Thyroid gland (tissue), 4 donors: Measurements from ENCODE around the gene BCAS3. TPM values are rescaled to one million over a fixed set of nuclear protein-coding genes. Genes with fewer than 3 reads are reported as not detected.
"Not testable (repeated sequence)": the region's sequence is repeated elsewhere in the genome, so short reads cannot be mapped to it uniquely, and the experiment has no call there.

Source experiments
- DNase-seq, 2 donors: peaks; one replicate each; pipeline ENCODE4 v3.0.0-alpha.2; 2019
- H3K27ac ChIP-seq, 3 donors: fragments of 200-600 bp; sonication (generic); 1 replicate in 2 of 3; 2 replicates in 1 of 3; pipeline ENCODE4 v1.5.1; 2016 to 2019; ENCODE audit warnings: mild to moderate bottlenecking in 1 of 3, moderate library complexity in 1 of 3
- H3K27me3 ChIP-seq: fragments of 200-600 bp; sonication (generic); one replicate; pipeline ENCODE4 v1.5.1; 2019
- H3K36me3 ChIP-seq, 2 donors: fragments of 200-600 bp; sonication (generic); one replicate each; pipeline ENCODE4 v1.5.1; 2016 to 2019
- H3K4me1 ChIP-seq, 2 donors: fragments of 200-600 bp; sonication (generic); one replicate each; pipeline ENCODE4 v1.5.1; 2017 to 2019
- H3K4me3 ChIP-seq, 3 donors: fragments of 200-600 bp; sonication (generic); replicated peaks in 1 of 3; 1 replicate in 2 of 3; 2 replicates in 1 of 3; pipeline ENCODE4 v1.5.1; 2016; ENCODE audit warnings: mild to moderate bottlenecking in 1 of 3
- H3K9me3 ChIP-seq: fragments of 200-600 bp; sonication (generic); one replicate; pipeline ENCODE4 v1.5.1; 2017
- CTCF ChIP-seq, 6 experiments: fragments of 200-600 bp in 3 of 6; fragments of 450-650 bp in 3 of 6; sonication (generic) in 3 of 6; IDR thresholded peaks; one replicate each; pipeline ENCODE4 v1.5.1; 2016 to 2019; ENCODE audit warnings: antibody characterized with exemption in 6 of 6, mild to moderate bottlenecking in 2 of 6, inconsistent platforms in 1 of 6, moderate library complexity in 1 of 6
- POLR2A ChIP-seq, 2 donors: fragments of 450-650 bp; IDR thresholded peaks; one replicate each; pipeline ENCODE4 v1.6.1; 2017; ENCODE audit warnings: antibody characterized with exemption in 2 of 2, mild to moderate bottlenecking in 2 of 2, moderate library complexity in 1 of 2
- WGBS, 2 donors: methylation state at CpG; one replicate each; pipeline ENCODE4 v1.1.5; 2017; 5-methylcytosine and 5-hydroxymethylcytosine counted together
- intact Hi-C: fragments of 100-400 bp; cut with DNase I; formaldehyde crosslinking; loops from one replicate; pipeline ENCODE4 v1.15.1; 2023
- total RNA-seq, 4 donors: library from RNA; depleted of rRNA; stranded (reverse); fragments of >200 nt; gene quantifications; one replicate each; pipeline ENCODE4 v1.2.3, GENCODE V29; 2016

Gene BCAS3
- total RNA-seq, 4 donors from 2014 or later, result 41.8 to 78.7 (median 51.6) TPM

GRCh38 chr17:61143026-61143425 lies 465.4 kb downstream of the BCAS3 start:
- Histone ChIP-seq H3K9me3 (no peaks in the 10 kb centered on the region), H3K36me3 (no peaks in the 10 kb centered on the region), H3K27me3 (no peaks in the 10 kb centered on the region), H3K27ac (peak overlapping the region; percentile 7 to 54 (median 44)), H3K4me1 (peaks cover 23 to 38% of the 10 kb centered on the region in 2 donors), H3K4me3 (no peak overlapping the region)
- WGBS, 2 donors, result 39 to 43% methylated on average over 1 of the region's 1 CpG
- intact Hi-C loops, result no loop called here
- DNase-seq, result no peak
- TF ChIP-seq POLR2A (IDR thresholded peaks at IDR 0.05), result no peak
- no peak for TF ChIP-seq CTCF (IDR thresholded peaks at IDR 0.05)

- H3K4me1 ChIP-seq, result peaks cover 23 to 42% of the 10 kb centered on the region in 2 donors
- H3K9me3 ChIP-seq, result no peaks in the 10 kb centered on the region
- no peaks in the 10 kb centered on the region for H3K27me3 ChIP-seq
- no peak overlapping the region for H3K4me3 ChIP-seq
- intact Hi-C loops, result no loop called here
- no peak for DNase-seq
- no peak for TF ChIP-seq POLR2A (IDR thresholded peaks at IDR 0.05)
- TF ChIP-seq CTCF (IDR thresholded peaks at IDR 0.05), result no peak
- H3K27ac ChIP-seq, result peak overlapping the region in 1 of 3 donors; percentile 25
- no peaks in the 10 kb centered on the region for H3K36me3 ChIP-seq
- WGBS, 2 donors, result 92 to 95% methylated on average over 2 of the region's 2 CpGs
Observed at GRCh38 chr17:61144137-61144536, 466.5 kb downstream of the BCAS3 start.

- Histone ChIP-seq H3K9me3 (no peaks in the 10 kb centered on the region), H3K4me3 (no peak overlapping the region), H3K27ac (peak overlapping the region in 1 of 3 donors; percentile 25), H3K27me3 (no peaks in the 10 kb centered on the region), H3K36me3 (no peaks in the 10 kb centered on the region), H3K4me1 (peaks cover 23 to 46% of the 10 kb centered on the region in 2 donors)
- intact Hi-C loops, result no loop called here
- TF ChIP-seq POLR2A (IDR thresholded peaks at IDR 0.05) (no peak), CTCF (IDR thresholded peaks at IDR 0.05) (no peak)
- 64 to 65% methylated on average over 11 of the region's 11 CpGs for WGBS, 2 donors
- DNase-seq, result peak; percentile 29 to 47
Observed at GRCh38 chr17:61144617-61145564, 467.2 kb downstream of the BCAS3 start.

- H3K27me3 ChIP-seq, H3K36me3 ChIP-seq, H3K4me3 ChIP-seq, intact Hi-C loops, H3K27ac ChIP-seq, DNase-seq, H3K9me3 ChIP-seq: not testable (repeated sequence)
- peaks cover 23 to 51% of the 10 kb centered on the region in 2 donors for H3K4me1 ChIP-seq
- 96 to 97% methylated on average over 8 of the region's 8 CpGs for WGBS, 2 donors
Observed at GRCh38 chr17:61146833-61147232, 469.2 kb downstream of the BCAS3 start.

- no peak for TF ChIP-seq CTCF (IDR thresholded peaks at IDR 0.05)
- TF ChIP-seq POLR2A (IDR thresholded peaks at IDR 0.05), result no peak
- H3K27ac ChIP-seq, result no peak overlapping the region
- H3K27me3 ChIP-seq, result no peaks in the 10 kb centered on the region
- intact Hi-C loops, result no loop called here
- H3K36me3 ChIP-seq, result no peaks in the 10 kb centered on the region
- peaks cover 13 to 34% of the 10 kb centered on the region in 2 donors for H3K4me1 ChIP-seq
- 95 to 96% methylated on average over 6 of the region's 6 CpGs for WGBS, 2 donors
- no peaks in the 10 kb centered on the region for H3K9me3 ChIP-seq
- DNase-seq, result no peak
- no peak overlapping the region for H3K4me3 ChIP-seq
Observed at GRCh38 chr17:61149106-61149825, 471.6 kb downstream of the BCAS3 start.
